Loucy (cell line): Measurements from ENCODE around the gene RAB26.
"Not testable (repeated sequence)": the region's sequence is repeated elsewhere in the genome, so short reads cannot be mapped to it uniquely, and the experiment has no call there.

Experiments
- H2AFZ ChIP-seq: fragments of 200-600 bp; sonication (generic); 2 replicates; pipeline ENCODE4 v1.6.0; 2016; ENCODE audit warnings: antibody characterized with exemption, mild to moderate bottlenecking, low read length, moderate library complexity
- H3F3A ChIP-seq: fragments of 200-600 bp; 2 replicates; pipeline ENCODE4 v1.6.0; 2016; ENCODE audit warnings: antibody characterized with exemption, low read depth, mild to moderate bottlenecking
- H3K27me3 ChIP-seq: fragments of 200-600 bp; sonication (generic); 2 replicates; pipeline ENCODE4 v1.6.1; 2014; ENCODE audit warnings: low read length, mild to moderate bottlenecking; ENCODE audit not compliant: insufficient read depth, poor library complexity, severe bottlenecking
- H3K36me3 ChIP-seq: fragments of 200-600 bp; sonication (generic); 2 replicates; pipeline ENCODE4 v1.6.1; 2016; ENCODE audit warnings: low read length; ENCODE audit not compliant: insufficient read depth
- H3K4me1 ChIP-seq: fragments of 200-600 bp; sonication (generic); 2 replicates; pipeline ENCODE4 v1.5.1; 2014; ENCODE audit warnings: low read length, mild to moderate bottlenecking; ENCODE audit not compliant: insufficient read depth, poor library complexity, severe bottlenecking
- H3K4me2 ChIP-seq: fragments of 200-600 bp; sonication (generic); 2 replicates; pipeline ENCODE4 v1.6.0; 2014; ENCODE audit warnings: antibody characterized with exemption, low read length, low read depth, mild to moderate bottlenecking; ENCODE audit not compliant: poor library complexity, severe bottlenecking
- H3K4me3 ChIP-seq: fragments of 200-600 bp; sonication (generic); 2 replicates; pipeline ENCODE4 v1.5.1; 2014; ENCODE audit warnings: low read length, mild to moderate bottlenecking, mixed read lengths; ENCODE audit not compliant: poor library complexity, severe bottlenecking
- H3K79me2 ChIP-seq: fragments of 200-600 bp; sonication (generic); 2 replicates; pipeline ENCODE4 v1.6.1; 2014; ENCODE audit warnings: low read length; ENCODE audit not compliant: insufficient read depth
- H3K9ac ChIP-seq: fragments of 200-600 bp; sonication (generic); 2 replicates; pipeline ENCODE4 v1.6.0; 2014; ENCODE audit warnings: mild to moderate bottlenecking, low read depth, low read length, moderate library complexity; ENCODE audit not compliant: poor library complexity, severe bottlenecking
- H3K9me2 ChIP-seq: fragments of 200-600 bp; sonication (generic); replicated peaks from 2 replicates; pipeline ENCODE4 v1.6.1; 2016; ENCODE audit warnings: low read depth, low read length, mixed read lengths
- H3K9me3 ChIP-seq: fragments of 200-600 bp; sonication (generic); 2 replicates; pipeline ENCODE4 v1.6.1; 2014; ENCODE audit warnings: mild to moderate bottlenecking, antibody characterized with exemption, low read length, low read depth; ENCODE audit not compliant: insufficient read depth
- H4K20me1 ChIP-seq: fragments of 200-600 bp; sonication (generic); 2 replicates; pipeline ENCODE4 v1.6.0; 2014; ENCODE audit warnings: antibody characterized with exemption, low read length, mild to moderate bottlenecking; ENCODE audit not compliant: insufficient read depth, poor library complexity, severe bottlenecking
- EZH2phosphoT487 ChIP-seq: fragments of 200-600 bp; IDR thresholded peaks from 2 replicates; pipeline ENCODE4 v1.6.1; 2018; ENCODE audit warnings: antibody characterized with exemption, mild to moderate bottlenecking, moderate library complexity, borderline replicate concordance
- TF ChIP-seq, protein P1 (sequence below): fragments of 200-600 bp; sonication (generic); conservative IDR thresholded peaks from 2 replicates; pipeline ENCODE4 v1.5.1; 2014; ENCODE audit warnings: mild to moderate bottlenecking, antibody characterized with exemption, low read length

RAB26 gene

DNA sequence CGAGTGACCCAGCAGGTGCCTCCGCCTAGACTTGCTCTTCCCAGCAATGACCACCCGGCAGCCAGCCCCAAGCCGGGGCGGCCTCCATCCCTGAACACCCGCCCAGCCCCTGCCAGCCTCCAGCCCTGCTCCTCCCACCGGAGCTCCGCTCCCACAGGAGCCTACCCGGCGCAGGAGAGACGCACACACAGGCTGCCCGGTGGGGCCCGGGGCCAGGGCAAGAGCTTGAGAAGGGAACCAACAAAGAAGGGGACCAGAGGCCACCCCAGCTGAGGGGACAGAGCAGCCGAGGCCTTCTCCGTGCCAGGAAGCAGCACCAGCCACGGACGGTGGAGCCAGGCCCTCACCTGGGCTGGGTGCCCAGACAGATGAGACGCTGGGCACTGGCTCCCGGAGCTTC, 26.6 kb upstream of the RAB26 start:
- H3K36me3 ChIP-seq: no peaks in the 10 kb centered on the region
- no peak overlapping the region for H3K4me3 ChIP-seq
- no peaks in the 10 kb centered on the region for H3F3A ChIP-seq
- H3K9me3 ChIP-seq: no peaks in the 10 kb centered on the region
- TF ChIP-seq EZH2phosphoT487: no peak
- TF ChIP-seq, protein P1, sequence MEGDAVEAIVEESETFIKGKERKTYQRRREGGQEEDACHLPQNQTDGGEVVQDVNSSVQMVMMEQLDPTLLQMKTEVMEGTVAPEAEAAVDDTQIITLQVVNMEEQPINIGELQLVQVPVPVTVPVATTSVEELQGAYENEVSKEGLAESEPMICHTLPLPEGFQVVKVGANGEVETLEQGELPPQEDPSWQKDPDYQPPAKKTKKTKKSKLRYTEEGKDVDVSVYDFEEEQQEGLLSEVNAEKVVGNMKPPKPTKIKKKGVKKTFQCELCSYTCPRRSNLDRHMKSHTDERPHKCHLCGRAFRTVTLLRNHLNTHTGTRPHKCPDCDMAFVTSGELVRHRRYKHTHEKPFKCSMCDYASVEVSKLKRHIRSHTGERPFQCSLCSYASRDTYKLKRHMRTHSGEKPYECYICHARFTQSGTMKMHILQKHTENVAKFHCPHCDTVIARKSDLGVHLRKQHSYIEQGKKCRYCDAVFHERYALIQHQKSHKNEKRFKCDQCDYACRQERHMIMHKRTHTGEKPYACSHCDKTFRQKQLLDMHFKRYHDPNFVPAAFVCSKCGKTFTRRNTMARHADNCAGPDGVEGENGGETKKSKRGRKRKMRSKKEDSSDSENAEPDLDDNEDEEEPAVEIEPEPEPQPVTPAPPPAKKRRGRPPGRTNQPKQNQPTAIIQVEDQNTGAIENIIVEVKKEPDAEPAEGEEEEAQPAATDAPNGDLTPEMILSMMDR: no peak
- H3K79me2 ChIP-seq: no peaks in the 10 kb centered on the region
- no peak overlapping the region for H3K4me2 ChIP-seq
- H3K27me3 ChIP-seq: no peaks in the 10 kb centered on the region
- no peak overlapping the region for H3K9ac ChIP-seq
- no peaks in the 10 kb centered on the region for H3K9me2 ChIP-seq
- H4K20me1 ChIP-seq: no peaks in the 10 kb centered on the region
- no peak overlapping the region for H2AFZ ChIP-seq
- H3K4me1 ChIP-seq: no peaks in the 10 kb centered on the region

DNA sequence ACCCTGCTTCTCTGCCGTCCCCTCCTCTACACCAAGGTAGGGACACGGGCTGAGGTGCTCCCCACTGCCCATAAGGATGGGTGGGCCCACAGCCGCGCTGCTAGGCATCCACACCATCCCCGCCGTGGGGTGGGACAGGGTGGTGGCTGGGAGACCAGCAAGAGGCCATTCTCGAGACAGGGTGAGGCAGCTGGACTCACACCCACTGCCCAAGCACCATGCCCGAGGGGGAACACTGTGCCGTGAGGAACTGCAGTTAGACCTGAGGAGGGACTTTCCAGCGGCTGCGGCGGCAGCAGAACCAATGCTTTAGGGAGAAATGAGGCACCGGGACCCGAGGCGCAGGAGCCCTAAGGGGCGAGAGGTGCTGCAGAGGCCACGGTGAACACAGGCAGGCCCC, 26.0 kb upstream of the RAB26 start:
- Histone ChIP-seq H3K36me3 (no peaks in the 10 kb centered on the region), H3K4me1 (no peaks in the 10 kb centered on the region), H4K20me1 (no peaks in the 10 kb centered on the region), H3F3A (no peaks in the 10 kb centered on the region), H3K27me3 (no peaks in the 10 kb centered on the region), H2AFZ (no peak overlapping the region), H3K4me2 (no peak overlapping the region), H3K79me2 (peaks cover 4% of the 10 kb centered on the region; the same call in 1 of the 2 replicates), H3K9ac (no peak overlapping the region), H3K9me3 (no peaks in the 10 kb centered on the region), H3K4me3 (no peak overlapping the region), H3K9me2 (no peaks in the 10 kb centered on the region)
- TF ChIP-seq EZH2phosphoT487: no peak
- TF ChIP-seq, protein P1: no peak

DNA sequence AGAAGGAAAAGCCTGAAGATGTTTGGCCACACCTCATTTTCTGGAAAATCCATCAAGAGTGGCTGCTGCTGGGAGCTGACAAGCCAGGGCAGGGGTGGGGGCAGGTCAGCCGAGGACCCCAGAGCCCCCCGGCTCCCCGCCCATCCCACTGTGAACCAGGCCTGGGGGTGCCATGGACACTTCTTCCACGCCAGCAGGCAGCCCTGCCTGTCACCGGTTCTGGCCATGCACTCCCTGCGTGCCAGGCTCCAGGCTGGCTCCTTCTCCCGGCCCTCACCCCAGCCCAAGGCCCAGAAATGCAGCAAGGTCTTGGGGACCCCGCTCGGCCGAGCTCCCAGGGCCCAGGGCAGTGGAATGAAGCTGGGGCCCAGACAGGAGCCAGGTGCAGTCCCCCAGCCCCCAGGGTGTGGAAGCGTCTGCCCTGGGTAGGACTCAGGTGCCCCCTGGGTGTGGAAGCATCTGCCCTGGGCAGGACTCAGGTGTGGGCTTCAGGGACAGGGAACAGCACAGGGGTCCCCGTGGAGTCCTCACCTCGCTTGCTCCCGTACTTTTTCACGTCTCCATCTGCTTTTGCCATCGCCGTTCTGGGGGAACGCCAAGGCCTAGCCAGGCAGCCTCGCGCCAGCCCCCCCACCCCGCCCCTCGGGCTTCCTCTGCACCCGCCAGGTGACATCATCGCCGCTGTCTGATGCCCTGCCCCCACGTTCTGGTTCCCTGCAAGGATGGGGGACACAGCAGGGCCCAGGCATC, 25.3 kb upstream of the RAB26 start:
- not testable (repeated sequence) for H3K9me2 ChIP-seq, H3K27me3 ChIP-seq, H3K4me3 ChIP-seq, H3F3A ChIP-seq, H3K4me1 ChIP-seq, H3K36me3 ChIP-seq, H3K4me2 ChIP-seq, H2AFZ ChIP-seq, H3K79me2 ChIP-seq, H3K9me3 ChIP-seq, H4K20me1 ChIP-seq, H3K9ac ChIP-seq

DNA sequence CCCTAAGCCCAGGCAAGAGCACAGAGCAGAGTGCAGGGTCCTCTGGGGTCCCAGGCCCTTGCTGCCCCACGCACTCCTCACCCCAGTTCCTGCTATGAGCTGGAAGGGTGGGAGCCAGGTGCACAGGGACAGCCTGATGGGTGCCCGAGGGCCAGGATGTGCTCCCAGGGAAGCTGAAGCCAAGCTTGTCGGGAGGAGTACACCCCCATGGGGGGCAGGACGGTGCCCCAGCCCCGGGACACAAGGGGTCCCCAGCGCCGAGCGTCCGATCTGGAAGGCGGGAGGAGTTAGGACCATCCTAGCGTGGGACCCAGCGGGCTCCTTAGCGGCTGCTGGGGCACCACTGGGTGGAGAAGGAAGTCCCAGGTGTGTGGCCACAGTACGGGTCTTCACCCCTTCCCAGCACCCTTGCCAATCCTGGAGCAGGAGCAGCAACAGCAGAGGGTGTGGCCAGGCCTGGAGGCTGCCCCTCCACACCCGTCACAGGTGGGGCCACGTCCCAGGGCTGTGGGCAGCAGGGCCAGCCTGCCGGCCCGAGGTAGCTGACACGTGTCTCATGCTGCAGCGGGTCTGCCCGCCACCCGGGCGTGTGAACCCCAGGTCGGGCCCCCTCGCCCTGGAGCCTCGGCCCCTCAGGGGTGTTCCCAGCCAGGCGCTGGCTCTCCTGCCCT, 24.6 kb upstream of the RAB26 start:
- H3K4me2 ChIP-seq, H3K27me3 ChIP-seq, H3K9me2 ChIP-seq, H3K4me3 ChIP-seq, H3K79me2 ChIP-seq, H3K9me3 ChIP-seq, H3K9ac ChIP-seq, H3K36me3 ChIP-seq, H3K4me1 ChIP-seq, H3F3A ChIP-seq, H2AFZ ChIP-seq, H4K20me1 ChIP-seq: not testable (repeated sequence)

DNA sequence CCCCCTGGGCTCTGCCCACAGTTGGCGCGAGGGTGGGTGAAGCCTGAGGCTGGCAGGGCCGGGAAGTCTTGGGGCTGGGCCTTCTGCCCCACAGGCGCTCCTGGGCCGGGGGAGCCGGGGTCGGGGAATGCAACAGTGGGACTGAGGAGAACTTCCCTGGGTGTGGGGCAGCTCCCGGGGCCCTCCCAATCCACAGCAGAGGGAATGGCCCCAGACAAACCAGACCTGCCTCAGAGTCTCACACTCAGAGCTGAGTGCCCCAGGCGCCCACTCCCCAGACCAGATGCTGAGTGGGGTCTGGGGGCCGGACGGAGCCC, 24.1 kb upstream of the RAB26 start:
- not testable (repeated sequence) for H2AFZ ChIP-seq, H3K4me2 ChIP-seq, H3K9me2 ChIP-seq, H3K9me3 ChIP-seq, H3F3A ChIP-seq, H3K9ac ChIP-seq, H4K20me1 ChIP-seq, H3K4me3 ChIP-seq, H3K27me3 ChIP-seq, H3K79me2 ChIP-seq, H3K4me1 ChIP-seq, H3K36me3 ChIP-seq
